Inflammatory macrophage treated with lipopolysaccharide for 4 hours (primary cell): ENCODE data around the gene PRSS23.
"Not testable (repeated sequence)": the region's sequence is repeated elsewhere in the genome, so short reads cannot be mapped to it uniquely, and the experiment has no call there.

Experiments
- DNase-seq: peaks from one replicate; pipeline ENCODE4 v3.0.0-alpha.2; 2020

The PRSS23 gene

GRCh38 chr11:86800076-86800959 is at the start of gene PRSS23:
TSS of gene PRSS23 (plus strand) at chr11:86800542. CDS start at chr11:86807644, 7,102 bp downstream.
- DNase-seq: peak; percentile 20

- DNase-seq: no peak
Measured at GRCh38 chr11:86753459-86753858, 46.9 kb upstream of the PRSS23 start.

GRCh38 chr11:86755146-86755545 is 45.2 kb upstream of the PRSS23 start:
- no peak for DNase-seq

- DNase-seq: no peak
Measured at GRCh38 chr11:86758171-86758570, 42.2 kb upstream of the PRSS23 start.

GRCh38 chr11:86760577-86760976 is 39.8 kb upstream of the PRSS23 start:
- no peak for DNase-seq

- no peak for DNase-seq
Measured at GRCh38 chr11:86761978-86762377, 38.4 kb upstream of the PRSS23 start.

GRCh38 chr11:86765203-86765602 is 35.1 kb upstream of the PRSS23 start:
- DNase-seq: no peak

GRCh38 chr11:86765878-86766277 is 34.5 kb upstream of the PRSS23 start:
- DNase-seq: no peak

- DNase-seq: no peak
Measured at GRCh38 chr11:86769219-86769618, 31.1 kb upstream of the PRSS23 start.

- not testable (repeated sequence) for DNase-seq
Measured at GRCh38 chr11:86770473-86771027, 29.8 kb upstream of the PRSS23 start.

GRCh38 chr11:86772999-86773398 is 27.3 kb upstream of the PRSS23 start:
- DNase-seq: no peak

GRCh38 chr11:86773513-86774252 is 26.7 kb upstream of the PRSS23 start:
- no peak for DNase-seq

GRCh38 chr11:86774417-86774816 is 25.9 kb upstream of the PRSS23 start:
- DNase-seq: no peak

- no peak for DNase-seq
Measured at GRCh38 chr11:86775361-86775760, 25.0 kb upstream of the PRSS23 start.

- no peak for DNase-seq
Measured at GRCh38 chr11:86781546-86781945, 18.8 kb upstream of the PRSS23 start.

- no peak for DNase-seq
Measured at GRCh38 chr11:86782742-86783141, 17.6 kb upstream of the PRSS23 start.

- no peak for DNase-seq
Measured at GRCh38 chr11:86783661-86784060, 16.7 kb upstream of the PRSS23 start.

GRCh38 chr11:86784241-86784681 is 16.1 kb upstream of the PRSS23 start:
- no peak for DNase-seq

GRCh38 chr11:86785576-86785975 is 14.8 kb upstream of the PRSS23 start:
- no peak for DNase-seq

- DNase-seq: no peak
Measured at GRCh38 chr11:86787018-86787536, 13.3 kb upstream of the PRSS23 start.

GRCh38 chr11:86787656-86788055 is 12.7 kb upstream of the PRSS23 start:
- DNase-seq: peak; percentile 30

- no peak for DNase-seq
Measured at GRCh38 chr11:86790195-86790725, 10.1 kb upstream of the PRSS23 start.
